A549 treated with Hydrocortisone at 1 μM for 4 hours (cell line): ENCODE measurements around the gene GSS. TPM values are rescaled to one million over a fixed set of nuclear protein-coding genes. Genes with fewer than 3 reads are reported as not detected.

Experiments used
- total RNA-seq: library from RNA; stranded (reverse); fragments of 200-300 nt; extraction: Qiagen RNA extraction; gene quantifications from 5 replicates; pipeline ENCODE4 v1.2.3, GENCODE V29; 2022

Gene GSS
- 55.9 to 60.4 TPM (median 57.3 TPM) in 5 replicates for total RNA-seq

DNA sequence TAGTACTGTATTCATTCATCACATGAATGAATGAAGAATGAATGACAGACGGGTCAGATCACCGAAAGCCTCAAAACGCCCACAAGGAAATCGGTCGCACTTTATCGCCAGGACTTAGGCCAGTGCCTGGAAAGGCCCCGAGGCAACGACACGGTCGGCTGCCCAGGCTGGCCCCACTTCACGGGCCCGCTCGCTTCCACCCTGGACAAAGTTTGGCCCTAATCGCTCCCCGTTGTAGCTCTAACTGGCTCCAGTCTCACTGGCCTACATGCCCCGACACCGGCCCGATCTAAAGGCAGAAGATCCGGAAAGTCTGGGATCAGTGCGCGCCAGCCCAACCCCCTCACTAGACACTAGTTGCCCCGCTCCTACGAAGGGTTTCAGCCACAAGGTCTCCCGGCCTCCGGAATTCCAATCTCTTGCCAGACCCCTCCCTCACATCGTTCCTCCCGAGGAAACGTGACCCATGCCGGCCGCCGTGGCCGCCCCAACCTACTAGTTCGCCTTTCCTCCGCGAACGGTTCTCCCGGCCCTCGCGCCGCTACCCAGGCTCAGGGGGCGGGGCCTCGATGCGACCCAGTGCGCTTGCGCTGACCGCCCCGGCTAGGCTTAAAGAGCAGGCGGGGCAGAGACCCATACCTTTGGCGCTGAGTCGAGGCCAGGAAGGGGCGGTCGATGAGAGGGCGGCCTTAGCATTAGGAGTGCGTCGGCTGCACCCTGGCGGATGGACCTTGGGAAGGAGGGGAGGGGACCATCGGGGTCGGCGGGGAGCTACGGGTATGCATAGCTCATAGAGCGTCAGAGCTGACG is at the start of gene GSS, which contains the start of gene MYH7B:
TSS of gene GSS (minus strand) at position 576 of the 810 bp plus-strand sequence. CDS start 3,954 bp downstream, outside the sequence.
TSS of gene MYH7B (plus strand) at position 638 of the 810 bp plus-strand sequence. CDS start 22,138 bp downstream, outside the sequence.

Other genes starting within 250 kb of the GSS start
- 17.3 to 20.2 TPM (median 19.0 TPM) in 5 replicates for gene NCOA6, start 130.2 kb downstream of the GSS start, total RNA-seq
- gene GGT7, start 83.0 kb downstream of the GSS start, total RNA-seq = 7.0 to 8.4 TPM (median 7.5 TPM) in 5 replicates
- 8.4 to 10.6 TPM (median 10.2 TPM) in 5 replicates for gene ACSS2, start 79.2 kb downstream of the GSS start, total RNA-seq
- 0.02 to 0.12 TPM (median 0.09 TPM) in 5 replicates for gene MYH7B, start 62 bp upstream of the GSS start, total RNA-seq
- gene TRPC4AP, start 137.0 kb upstream of the GSS start, total RNA-seq = 58.4 to 66.2 TPM (median 62.9 TPM) in 5 replicates
- gene EDEM2, start 191.5 kb upstream of the GSS start, total RNA-seq = 53.4 to 59.5 TPM (median 56.5 TPM) in 5 replicates
- 105 to 147 TPM (median 140 TPM) in 5 replicates for gene PROCR, start 216.3 kb upstream of the GSS start, total RNA-seq